Adrenal gland (tissue), 12 donors: ENCODE measurements around the gene BABAM2. TPM values are rescaled to one million over a fixed set of nuclear protein-coding genes. Genes with fewer than 3 reads are reported as not detected.

Experiments
- DNase-seq, 7 donors: peaks; one replicate each; pipeline ENCODE4 v3.0.0-alpha.2; 2019 to 2020
- H3K27ac ChIP-seq, 5 donors: fragments of 200-600 bp; sonication (generic) in 4 of 5; 1 replicate in 3 of 5; 2 replicates in 2 of 5; pipeline versions ENCODE4 v1.5.1 to v1.8.0; 2016 to 2020; ENCODE audit warnings: mild to moderate bottlenecking in 1 of 5
- H3K27me3 ChIP-seq: fragments of 200-600 bp; 2 replicates; pipeline ENCODE4 v1.8.0; 2021
- H3K36me3 ChIP-seq, 2 donors: fragments of 200-600 bp; replicated peaks in 1 of 2; 1 replicate in 1 of 2; 2 replicates in 1 of 2; pipeline versions ENCODE4 v1.5.1 to v1.8.0; 2018 to 2022
- H3K4me1 ChIP-seq, 2 donors: fragments of 200-600 bp; replicated peaks in 1 of 2; 1 replicate in 1 of 2; 2 replicates in 1 of 2; pipeline versions ENCODE4 v1.5.1 to v1.8.0; 2018 to 2021
- H3K4me3 ChIP-seq, 4 donors: fragments of 200-600 bp; sonication (generic) in 3 of 4; one replicate each; pipeline ENCODE4 v1.5.1; 2016 to 2018
- H3K9me3 ChIP-seq, 3 donors: fragments of 200-600 bp; sonication (generic) in 1 of 3; replicated peaks in 1 of 3; 1 replicate in 2 of 3; 2 replicates in 1 of 3; pipeline versions ENCODE4 v1.5.1 to v1.8.0; 2016 to 2021
- CTCF ChIP-seq, 6 experiments: fragments of 450-650 bp in 4 of 6; fragments of 200-600 bp in 2 of 6; sonication (generic) in 1 of 6; IDR thresholded peaks; 1 replicate in 5 of 6; 2 replicates in 1 of 6; pipeline versions ENCODE4 v1.5.1 to v1.8.0; 2016 to 2021; ENCODE audit warnings: antibody characterized with exemption in 6 of 6, mild to moderate bottlenecking in 2 of 6, moderate library complexity in 1 of 6
- POLR2A ChIP-seq, 2 donors: fragments of 450-650 bp; IDR thresholded peaks; one replicate each; pipeline ENCODE4 v1.6.1; 2017; ENCODE audit warnings: antibody characterized with exemption in 2 of 2, mild to moderate bottlenecking in 2 of 2, moderate library complexity in 1 of 2
- WGBS, 4 donors: extraction: QIAGEN DNeasy Blood & Tissue Kit in 2 of 4; methylation state at CpG; one replicate each; pipeline versions ENCODE4 v1.1.5 to v1.1.7; 2013 to 2017; 5-methylcytosine and 5-hydroxymethylcytosine counted together
- intact Hi-C, 2 donors: fragments of 100-400 bp; cut with DNase I; formaldehyde crosslinking; loops; one replicate each; pipeline versions ENCODE4 v1.14.1 to v1.15.0; 2022 to 2023
- polyA plus RNA-seq, 3 donors: library from polyadenylated mRNA; stranded (reverse); fragments of 200-250 nt in 2 of 3; fragments of 350-450 nt in 1 of 3; fragmentation: Illumina TruSeq in 1 of 3; extraction: RNeasy Lipid Tissue Mini Kit (QIAGEN cat#74804) in 1 of 3; gene quantifications; one replicate each; pipeline ENCODE4 v1.2.3, GENCODE V29; 2013 to 2014
- total RNA-seq, 9 donors: library from RNA; depleted of rRNA in 4 of 9; stranded (reverse); fragments of >200 nt in 4 of 9; fragments of 120-200 nt in 1 of 9; fragmentation: NEBNext Ultra II Directional in 1 of 9; extraction: Animal tissue kit (Norgen Biotek cat#: 25700) in 1 of 9; gene quantifications; one replicate each; pipeline versions ENCODE4 v1.1.0 to v1.2.4, GENCODE V29; 2013 to 2023
- donor health status: healthy with polysubstance abuse.
- donor health status: Bipolar disorder and iron deficiency.
- donor health status: DM: yes; HTN: yes; CAD: no.
- donor health status: DM: no; HTN: no; CAD: no.
- donor health status: DM: no; HTN: no; CAD: no.
- donor health status: DM: yes; HTN: yes; CAD: no.

Gene BABAM2
- total and polyA plus RNA-seq, 12 donors = 88.2 to 925 (median 357) TPM

- no peak overlapping the region for H3K4me3 ChIP-seq
- intact Hi-C loops = no loop called here
- H3K9me3 ChIP-seq = no peaks in the 10 kb centered on the region
- DNase-seq = no peak
- H3K36me3 ChIP-seq = no peaks in the 10 kb centered on the region
- H3K27me3 ChIP-seq = no peaks in the 10 kb centered on the region
- no peak overlapping the region for H3K27ac ChIP-seq
- no peak for TF ChIP-seq POLR2A (IDR thresholded peaks at IDR 0.05)
- no peak for TF ChIP-seq CTCF (IDR thresholded peaks at IDR 0.05)
- WGBS, 4 donors = 95 to 99% (median 97%) methylated on average over 5 of the region's 5 CpGs
- peaks cover 0 to 2% of the 10 kb centered on the region in 2 donors for H3K4me1 ChIP-seq
Measured at GRCh38 chr2:28263690-28264089, 373.2 kb downstream of the BABAM2 start.

GRCh38 chr2:28267282-28267681, 376.8 kb downstream of the BABAM2 start:
- H3K27ac ChIP-seq = no peak overlapping the region
- DNase-seq = no peak
- TF ChIP-seq CTCF (IDR thresholded peaks at IDR 0.05) = no peak
- TF ChIP-seq POLR2A (IDR thresholded peaks at IDR 0.05) = no peak
- H3K9me3 ChIP-seq = no peaks in the 10 kb centered on the region
- peaks cover 0 to 26% of the 10 kb centered on the region in 2 donors for H3K4me1 ChIP-seq
- H3K4me3 ChIP-seq = no peak overlapping the region
- WGBS, 4 donors = 67 to 94% (median 88%) methylated on average over 1 of the region's 1 CpG
- no peaks in the 10 kb centered on the region for H3K27me3 ChIP-seq
- intact Hi-C loops = no loop called here
- H3K36me3 ChIP-seq = no peaks in the 10 kb centered on the region

DNA sequence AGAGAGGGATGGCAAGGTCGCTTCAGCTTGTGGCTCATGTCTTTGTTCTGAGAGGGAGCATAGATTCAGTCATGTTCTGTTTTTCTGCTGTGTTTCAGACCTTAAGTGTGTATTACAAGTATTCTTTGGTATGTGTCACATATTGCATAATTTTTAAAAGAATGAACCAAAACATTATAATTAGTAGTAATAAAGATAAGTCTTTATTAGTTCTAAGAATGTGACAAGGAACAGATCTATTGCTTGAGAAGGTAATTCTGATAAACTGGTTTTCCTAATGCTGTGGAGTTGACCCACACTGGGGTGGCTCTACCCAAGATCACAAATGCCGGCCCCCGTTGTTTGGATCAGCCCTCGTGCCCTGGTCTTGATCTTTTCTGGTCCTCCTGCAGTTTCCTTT, 377.9 kb downstream of the BABAM2 start:
- Histone ChIP-seq H3K27me3 (no peaks in the 10 kb centered on the region), H3K36me3 (no peaks in the 10 kb centered on the region), H3K4me3 (no peak overlapping the region), H3K27ac (peak overlapping the region in 2 of 5 donors; percentile 18 to 32), H3K9me3 (no peaks in the 10 kb centered on the region), H3K4me1 (peaks cover 0 to 26% of the 10 kb centered on the region in 2 donors)
- intact Hi-C loops = no loop called here
- 94 to 97% (median 95%) methylated on average over 4 of the region's 4 CpGs for WGBS, 4 donors
- TF ChIP-seq CTCF (IDR thresholded peaks at IDR 0.05) (no peak), POLR2A (IDR thresholded peaks at IDR 0.05) (no peak)
- no peak for DNase-seq

DNA sequence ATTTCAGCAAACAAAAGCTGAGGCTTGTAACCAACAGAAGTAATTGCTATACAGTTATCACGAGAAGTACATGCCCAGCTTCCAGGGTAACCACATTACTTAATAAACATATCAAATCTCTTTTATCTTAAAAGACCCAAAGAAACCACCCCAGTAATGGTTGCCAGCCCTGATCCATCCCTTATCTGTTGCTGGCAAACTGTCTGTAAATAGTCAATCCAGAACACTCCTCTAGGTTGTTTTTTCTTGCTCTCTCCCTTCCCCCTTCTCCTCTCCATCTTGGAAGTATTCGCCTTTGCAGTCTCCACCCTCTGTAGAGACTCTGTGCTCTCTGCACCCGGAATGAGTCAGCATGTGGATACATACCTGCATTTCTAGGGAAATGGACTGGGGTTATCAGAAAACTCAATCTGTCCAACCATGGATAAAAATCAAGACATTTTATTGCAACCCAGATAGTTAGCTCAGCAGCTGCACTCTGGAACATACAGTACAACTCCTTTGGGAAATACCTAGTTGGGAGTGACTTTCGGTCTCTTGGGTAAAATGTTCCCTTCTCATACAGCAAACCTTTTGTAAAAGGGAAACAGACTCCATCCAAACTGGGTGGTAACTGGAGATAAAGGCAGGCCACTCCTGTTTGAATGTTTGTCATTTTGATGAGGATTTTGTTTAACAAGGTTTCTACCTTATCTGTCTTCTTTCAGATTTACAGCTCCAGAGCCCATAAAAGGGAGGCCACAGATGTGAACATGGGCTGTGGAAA, 378.7 kb downstream of the BABAM2 start:
- DNase-seq = no peak
- intact Hi-C loops = no loop called here
- no peaks in the 10 kb centered on the region for H3K27me3 ChIP-seq
- H3K4me3 ChIP-seq = no peak overlapping the region
- TF ChIP-seq CTCF (IDR thresholded peaks at IDR 0.05) (no peak), POLR2A (IDR thresholded peaks at IDR 0.05) (no peak)
- peaks cover 0 to 26% of the 10 kb centered on the region in 2 donors for H3K4me1 ChIP-seq
- H3K27ac ChIP-seq = peak overlapping the region in 2 of 5 donors; percentile 18 to 32
- H3K9me3 ChIP-seq = no peaks in the 10 kb centered on the region
- WGBS, 4 donors = 67 to 80% (median 75%) methylated on average over 4 of the region's 4 CpGs
- no peaks in the 10 kb centered on the region for H3K36me3 ChIP-seq
